Prostate gland (tissue), 2 donors: ENCODE measurements around the gene PER2.
"Not testable (repeated sequence)": the region's sequence is repeated elsewhere in the genome, so short reads cannot be mapped to it uniquely, and the experiment has no call there.

Source experiments
- CTCF ChIP-seq, 4 experiments: fragments of 200-600 bp in 2 of 4; fragments of 450-650 bp in 2 of 4; sonication (generic) in 2 of 4; IDR thresholded peaks; 1 replicate in 3 of 4; 2 replicates in 1 of 4; pipeline ENCODE4 v1.5.1; 2016 to 2019; ENCODE audit warnings: antibody characterized with exemption in 4 of 4, mild to moderate bottlenecking in 2 of 4, moderate library complexity in 2 of 4
- POLR2A ChIP-seq: fragments of 450-650 bp; IDR thresholded peaks from one replicate; pipeline ENCODE4 v1.6.1; 2016; ENCODE audit warnings: antibody characterized with exemption, mild to moderate bottlenecking
- POLR2AphosphoS5 ChIP-seq: sonication (generic); formaldehyde crosslinking; IDR thresholded peaks from one replicate; pipeline ENCODE4 v1.6.1; 2017; ENCODE audit warnings: antibody characterized with exemption

DNA sequence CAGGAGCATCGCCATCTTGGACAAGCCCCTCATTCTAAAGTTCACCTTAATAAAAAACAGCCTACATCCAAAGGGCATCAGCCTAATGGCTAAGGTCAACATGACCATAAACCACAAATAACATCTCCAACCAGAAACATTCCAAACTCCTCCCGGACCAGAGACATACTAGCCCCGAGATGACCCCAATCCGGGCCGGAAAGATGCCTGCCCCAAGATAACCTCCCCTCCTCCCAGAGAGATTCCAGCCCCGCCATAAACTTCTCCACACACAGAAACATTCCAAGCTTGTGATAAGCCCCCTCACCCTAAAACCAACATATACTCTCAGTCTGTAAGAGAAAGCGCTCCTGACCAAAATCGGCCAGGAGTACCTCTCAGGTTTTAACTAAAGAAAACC is 16.7 kb downstream of the PER2 start:
- not testable (repeated sequence) for TF ChIP-seq POLR2A; CTCF (IDR thresholded peaks at IDR 0.05); POLR2AphosphoS5
